ENCODE results near the gene KRTAP17-1.

Gene KRTAP17-1

DNA sequence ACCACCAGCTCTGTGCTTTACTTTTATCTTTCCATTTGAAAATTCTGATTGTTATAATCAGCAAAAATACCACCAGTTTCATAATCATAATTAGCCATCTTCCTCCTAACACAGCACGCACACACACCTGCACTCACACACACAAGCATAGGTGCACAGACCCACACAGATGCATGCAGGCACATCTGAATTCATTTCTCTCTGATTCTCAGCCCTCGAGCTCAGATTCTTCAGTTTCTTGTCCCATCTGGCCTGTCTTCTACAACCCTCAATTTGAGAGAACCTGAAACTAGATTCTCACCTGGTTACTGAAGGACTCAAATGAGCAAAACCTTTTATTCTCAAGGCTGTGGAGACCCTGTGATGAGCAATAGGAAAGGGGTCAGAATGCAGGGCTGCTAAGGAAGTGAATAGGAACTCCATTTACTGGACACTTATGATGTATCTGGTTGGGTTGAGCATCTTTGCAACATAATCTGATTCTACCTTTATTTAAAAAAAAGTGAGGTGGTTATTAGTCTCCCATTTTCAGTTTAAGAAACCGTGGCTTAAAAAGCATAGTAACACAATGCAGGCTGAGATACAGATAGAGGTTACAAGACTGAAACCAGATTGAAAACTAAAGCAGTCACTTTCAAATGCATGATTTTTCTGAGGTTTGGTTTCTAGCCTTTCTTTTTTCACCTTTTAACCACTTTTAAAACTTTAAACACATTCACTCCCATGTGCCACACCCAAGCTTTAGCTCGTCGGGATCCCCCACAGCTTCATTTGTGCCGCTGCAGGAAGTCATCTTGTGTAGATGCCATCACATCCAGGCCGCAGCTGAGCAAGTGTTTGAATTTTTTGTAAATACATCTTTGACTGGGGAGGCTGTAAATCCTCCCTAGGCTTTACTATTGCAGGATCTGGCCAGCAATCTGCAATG lies 25.7 kb upstream of the KRTAP17-1 start:
- Histone ChIP-seq H3K4me1 (ENCODE audit: insufficient read depth, low read length) (no peaks in the 10 kb centered on the region), H3K36me3 (ENCODE audit: insufficient read depth, low read depth, low read length) (no peaks in the 10 kb centered on the region), H3K9ac (ENCODE audit: low read depth, low read length) (no peak overlapping the region), H3K27ac (ENCODE audit: low read length) (no peak overlapping the region), H3K4me3 (ENCODE audit: low read length) (no peak overlapping the region), H3K27me3 (ENCODE audit: insufficient read depth, low read length) (no peaks in the 10 kb centered on the region), H3K9me3 (ENCODE audit: insufficient read depth, low read depth, low read length) (peaks cover 10% of the 10 kb centered on the region; the same call in 1 of the 2 replicates)

DNA sequence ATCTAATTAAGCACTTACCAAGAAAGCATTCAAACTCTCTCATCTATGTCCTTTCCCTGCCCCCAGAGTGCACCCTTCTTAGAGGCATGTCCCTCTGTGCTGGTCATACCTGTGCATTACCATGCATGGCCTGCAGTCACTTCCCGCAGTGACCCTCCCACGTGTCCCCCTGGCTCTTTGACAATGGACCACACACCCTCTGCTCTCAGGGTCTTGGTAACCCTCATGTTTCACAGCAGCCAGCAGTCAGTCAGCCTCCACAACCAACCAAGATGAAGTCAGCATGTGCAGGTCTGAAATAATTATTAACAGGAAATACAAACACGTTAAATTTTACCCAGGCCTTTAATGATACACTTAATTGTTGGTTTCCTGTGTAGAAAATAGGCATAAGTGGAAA lies 25.0 kb upstream of the KRTAP17-1 start:
- Histone ChIP-seq H3K27ac (ENCODE audit: low read length) (no peak overlapping the region), H3K27me3 (ENCODE audit: insufficient read depth, low read length) (no peaks in the 10 kb centered on the region), H3K4me3 (ENCODE audit: low read length) (no peak overlapping the region), H3K9ac (ENCODE audit: low read depth, low read length) (no peak overlapping the region), H3K9me3 (ENCODE audit: insufficient read depth, low read depth, low read length) (peaks cover 10% of the 10 kb centered on the region; the same call in 1 of the 2 replicates), H3K4me1 (ENCODE audit: insufficient read depth, low read length) (no peaks in the 10 kb centered on the region), H3K36me3 (ENCODE audit: insufficient read depth, low read depth, low read length) (no peaks in the 10 kb centered on the region)

DNA sequence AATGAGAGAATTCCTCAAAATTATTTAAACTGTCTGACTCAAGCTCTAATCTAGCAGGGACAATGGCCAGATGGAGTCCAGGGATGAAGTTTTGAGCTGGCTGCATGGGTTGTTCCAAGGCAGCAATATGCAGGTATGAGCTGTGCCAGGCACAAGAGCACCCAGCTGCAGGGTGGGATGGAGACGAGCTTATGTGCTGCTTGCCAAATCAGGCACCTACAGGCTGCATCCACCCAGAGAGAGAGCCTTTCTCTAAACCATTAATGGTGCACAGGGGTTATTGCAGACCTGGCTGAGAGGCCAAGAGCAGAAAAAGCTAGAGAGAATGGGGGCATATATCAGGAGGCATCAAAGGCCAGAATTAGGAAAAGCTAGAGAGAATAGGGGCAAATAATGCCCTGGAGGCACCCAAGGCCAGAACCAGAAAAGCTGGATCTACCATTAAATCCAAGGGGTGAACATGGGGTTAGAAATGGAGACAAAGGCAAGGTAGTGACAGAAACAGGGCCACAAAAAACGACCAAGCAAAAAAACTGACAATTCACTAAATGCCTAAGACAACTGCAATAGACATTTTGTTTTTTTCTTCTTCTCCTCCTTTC lies 24.2 kb upstream of the KRTAP17-1 start:
- H3K27ac ChIP-seq (ENCODE audit: low read length) = no peak overlapping the region
- H3K36me3 ChIP-seq (ENCODE audit: insufficient read depth, low read depth, low read length) = no peaks in the 10 kb centered on the region
- no peaks in the 10 kb centered on the region for H3K27me3 ChIP-seq (ENCODE audit: insufficient read depth, low read length)
- no peak overlapping the region for H3K4me3 ChIP-seq (ENCODE audit: low read length)
- H3K4me1 ChIP-seq (ENCODE audit: insufficient read depth, low read length) = no peaks in the 10 kb centered on the region
- peaks cover 10% of the 10 kb centered on the region; the same call in 1 of the 2 replicates for H3K9me3 ChIP-seq (ENCODE audit: insufficient read depth, low read depth, low read length)
- no peak overlapping the region for H3K9ac ChIP-seq (ENCODE audit: low read depth, low read length)

DNA sequence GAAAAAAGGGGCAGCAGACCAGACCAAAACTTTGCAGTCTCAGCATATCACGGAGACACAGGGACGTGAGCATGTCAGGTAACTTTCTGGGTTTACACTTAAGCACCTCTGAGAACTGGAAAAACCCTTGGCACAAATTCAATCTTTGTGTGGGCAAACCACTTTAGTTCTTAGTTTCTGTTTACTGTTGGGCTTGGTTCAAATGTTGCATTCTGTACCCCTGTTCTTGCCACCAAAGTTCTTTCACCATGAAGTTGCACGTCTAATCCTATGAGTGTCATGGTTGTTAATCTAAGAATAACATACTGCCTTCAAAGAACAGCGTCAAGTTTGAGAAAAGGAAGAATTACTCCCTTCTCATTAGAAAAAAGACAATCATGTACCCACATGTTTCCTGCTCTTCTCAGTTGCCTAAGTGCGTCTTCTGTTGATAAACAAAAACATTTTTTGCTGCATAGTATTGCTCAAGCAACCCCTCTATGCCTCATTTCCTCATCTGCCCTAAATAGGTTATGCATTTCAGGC lies 23.5 kb upstream of the KRTAP17-1 start:
- no peaks in the 10 kb centered on the region for H3K36me3 ChIP-seq (ENCODE audit: insufficient read depth, low read depth, low read length)
- H3K27me3 ChIP-seq (ENCODE audit: insufficient read depth, low read length) = no peaks in the 10 kb centered on the region
- no peak overlapping the region for H3K4me3 ChIP-seq (ENCODE audit: low read length)
- no peak overlapping the region for H3K9ac ChIP-seq (ENCODE audit: low read depth, low read length)
- H3K27ac ChIP-seq (ENCODE audit: low read length) = no peak overlapping the region
- H3K9me3 ChIP-seq (ENCODE audit: insufficient read depth, low read depth, low read length) = peaks cover 10% of the 10 kb centered on the region; the same call in 1 of the 2 replicates
- H3K4me1 ChIP-seq (ENCODE audit: insufficient read depth, low read length) = no peaks in the 10 kb centered on the region

DNA sequence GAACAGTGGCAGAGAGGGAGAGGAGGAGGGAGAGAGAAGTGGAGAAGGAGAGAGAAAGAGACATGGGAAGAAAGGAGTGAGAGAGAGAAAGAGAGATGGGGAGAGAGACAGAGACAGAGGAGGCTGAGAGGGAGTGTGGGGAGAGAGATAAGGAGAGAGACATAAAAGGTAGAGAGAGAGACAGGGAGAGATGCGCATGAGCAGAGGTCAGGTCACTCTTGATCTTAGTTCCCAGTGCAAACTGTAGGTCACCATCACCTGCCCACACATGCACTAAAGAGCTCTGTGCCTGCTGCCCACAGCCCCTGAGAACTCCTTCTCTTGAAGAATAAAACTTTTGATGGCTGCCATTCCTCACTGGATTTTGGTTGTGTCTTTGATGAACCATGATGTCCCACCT lies 20.2 kb upstream of the KRTAP17-1 start:
- H3K27ac ChIP-seq (ENCODE audit: low read length) = no peak overlapping the region
- no peak overlapping the region for H3K9ac ChIP-seq (ENCODE audit: low read depth, low read length)
- no peaks in the 10 kb centered on the region for H3K9me3 ChIP-seq (ENCODE audit: insufficient read depth, low read depth, low read length)
- H3K4me3 ChIP-seq (ENCODE audit: low read length) = no peak overlapping the region
- H3K27me3 ChIP-seq (ENCODE audit: insufficient read depth, low read length) = no peaks in the 10 kb centered on the region
- no peaks in the 10 kb centered on the region for H3K4me1 ChIP-seq (ENCODE audit: insufficient read depth, low read length)
- H3K36me3 ChIP-seq (ENCODE audit: insufficient read depth, low read depth, low read length) = no peaks in the 10 kb centered on the region

DNA sequence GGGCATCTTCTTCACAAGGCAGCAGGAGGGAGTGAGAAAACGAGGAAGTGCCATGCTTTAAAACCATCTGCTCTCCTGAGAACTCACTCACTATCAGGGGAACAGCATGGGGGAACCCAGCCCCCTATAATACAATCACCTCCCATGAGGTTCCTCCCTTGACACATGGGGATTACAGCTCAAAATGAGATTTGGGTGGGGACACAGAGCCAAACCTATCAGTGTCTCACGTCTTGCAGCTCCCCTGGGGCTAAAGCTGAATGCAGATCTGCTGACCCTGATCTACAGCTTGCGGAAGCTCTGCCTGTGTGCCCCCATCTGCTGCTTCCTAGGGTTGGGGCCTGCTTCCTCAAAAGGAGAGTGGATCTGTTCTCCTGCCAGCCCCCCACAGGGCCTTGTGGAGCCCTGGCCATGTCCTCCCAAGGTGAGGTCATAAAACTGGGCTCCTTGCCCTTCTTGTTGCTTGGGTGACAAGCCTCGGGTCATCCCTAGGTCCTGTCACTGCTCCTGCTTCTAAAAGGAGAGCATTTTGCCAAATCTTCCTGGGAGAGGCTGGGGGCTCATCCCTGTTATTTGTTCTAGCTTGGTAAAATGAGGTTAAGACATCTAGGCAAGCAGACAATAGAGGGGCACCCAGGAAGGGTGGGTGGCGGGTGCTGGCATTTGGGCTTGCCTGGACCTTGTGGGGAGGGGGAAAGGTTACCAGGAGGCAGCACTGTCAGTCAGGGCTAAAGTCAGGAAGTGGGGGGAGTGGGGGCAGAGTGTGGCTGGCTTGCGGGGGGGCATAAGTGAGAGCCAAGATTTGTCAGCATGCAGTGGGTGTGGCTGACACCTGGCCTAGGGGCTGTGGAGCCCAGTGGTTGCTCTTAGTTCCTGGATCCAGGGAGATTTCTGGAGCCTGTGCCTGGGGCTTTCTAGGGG lies 19.1 kb upstream of the KRTAP17-1 start:
- Histone ChIP-seq H3K36me3 (ENCODE audit: insufficient read depth, low read depth, low read length) (no peaks in the 10 kb centered on the region), H3K4me1 (ENCODE audit: insufficient read depth, low read length) (no peaks in the 10 kb centered on the region), H3K9ac (ENCODE audit: low read depth, low read length) (no peak overlapping the region), H3K27me3 (ENCODE audit: insufficient read depth, low read length) (no peaks in the 10 kb centered on the region), H3K9me3 (ENCODE audit: insufficient read depth, low read depth, low read length) (no peaks in the 10 kb centered on the region), H3K4me3 (ENCODE audit: low read length) (no peak overlapping the region), H3K27ac (ENCODE audit: low read length) (no peak overlapping the region)

DNA sequence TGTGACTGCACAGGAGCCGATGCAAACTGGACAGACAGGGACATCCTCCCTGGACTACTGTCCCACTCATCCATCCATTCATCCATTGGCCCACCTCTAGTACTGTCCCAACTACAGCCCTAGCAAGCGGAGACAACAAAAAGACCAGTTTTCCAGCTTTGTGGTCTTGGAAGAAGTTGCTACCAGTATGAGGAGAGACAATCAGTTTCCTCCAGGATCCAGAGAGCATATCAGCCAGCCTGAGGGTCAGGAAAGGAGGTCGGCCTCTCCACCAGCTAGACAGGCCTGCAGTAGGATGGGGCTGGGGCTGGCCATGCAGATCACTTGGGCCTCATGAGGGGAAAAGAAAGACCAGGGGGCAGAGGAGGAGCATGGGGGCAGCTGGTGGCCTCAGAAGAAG lies 18.3 kb upstream of the KRTAP17-1 start:
- Histone ChIP-seq H3K9ac (ENCODE audit: low read depth, low read length) (no peak overlapping the region), H3K27ac (ENCODE audit: low read length) (no peak overlapping the region), H3K36me3 (ENCODE audit: insufficient read depth, low read depth, low read length) (no peaks in the 10 kb centered on the region), H3K9me3 (ENCODE audit: insufficient read depth, low read depth, low read length) (no peaks in the 10 kb centered on the region), H3K27me3 (ENCODE audit: insufficient read depth, low read length) (no peaks in the 10 kb centered on the region), H3K4me1 (ENCODE audit: insufficient read depth, low read length) (no peaks in the 10 kb centered on the region), H3K4me3 (ENCODE audit: low read length) (no peak overlapping the region)

DNA sequence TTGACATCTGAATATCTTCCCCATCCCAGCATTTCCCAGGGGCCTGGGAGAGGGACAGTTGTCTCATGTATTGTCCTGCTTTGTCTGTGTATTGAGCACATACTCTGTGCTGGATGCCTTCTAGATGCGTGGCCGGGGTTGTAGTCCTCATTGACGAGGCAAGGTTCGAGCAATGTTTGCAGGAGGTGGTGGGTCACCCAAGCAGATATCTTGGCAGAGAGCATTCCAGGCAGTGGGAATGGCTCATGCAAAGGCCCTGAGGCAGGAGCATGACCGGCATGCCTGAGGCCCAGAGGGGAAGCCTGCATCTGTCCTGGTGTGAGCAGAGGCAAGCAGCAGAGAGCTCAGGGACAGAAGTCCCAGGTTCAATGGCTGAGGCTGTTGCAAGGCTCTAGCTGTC lies 17.6 kb upstream of the KRTAP17-1 start:
- H3K36me3 ChIP-seq (ENCODE audit: insufficient read depth, low read depth, low read length) = no peaks in the 10 kb centered on the region
- no peak overlapping the region for H3K4me3 ChIP-seq (ENCODE audit: low read length)
- H3K27me3 ChIP-seq (ENCODE audit: insufficient read depth, low read length) = no peaks in the 10 kb centered on the region
- H3K4me1 ChIP-seq (ENCODE audit: insufficient read depth, low read length) = no peaks in the 10 kb centered on the region
- H3K27ac ChIP-seq (ENCODE audit: low read length) = no peak overlapping the region
- H3K9me3 ChIP-seq (ENCODE audit: insufficient read depth, low read depth, low read length) = no peaks in the 10 kb centered on the region
- no peak overlapping the region for H3K9ac ChIP-seq (ENCODE audit: low read depth, low read length)

DNA sequence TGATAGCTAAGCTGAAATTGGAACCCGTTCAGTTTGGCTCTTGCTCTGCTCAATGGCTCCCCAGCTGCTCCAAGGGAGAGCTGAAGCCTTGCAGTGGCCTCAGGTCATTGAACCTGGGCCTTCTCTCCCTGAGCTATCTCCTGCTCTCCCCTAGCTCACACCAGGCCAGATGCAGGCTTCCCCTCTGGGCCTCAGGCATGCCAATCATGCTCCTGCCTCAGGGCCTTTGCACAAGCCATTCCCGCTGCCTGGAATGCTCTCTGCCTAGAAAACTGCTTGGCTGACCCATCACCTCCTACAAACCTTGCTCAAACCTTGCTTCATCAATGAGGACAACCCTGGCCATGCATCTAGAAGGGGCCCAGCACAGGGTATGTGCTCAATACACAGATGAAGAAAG lies 16.7 kb upstream of the KRTAP17-1 start:
- Histone ChIP-seq H3K9me3 (ENCODE audit: insufficient read depth, low read depth, low read length) (no peaks in the 10 kb centered on the region), H3K27ac (ENCODE audit: low read length) (no peak overlapping the region)

DNA sequence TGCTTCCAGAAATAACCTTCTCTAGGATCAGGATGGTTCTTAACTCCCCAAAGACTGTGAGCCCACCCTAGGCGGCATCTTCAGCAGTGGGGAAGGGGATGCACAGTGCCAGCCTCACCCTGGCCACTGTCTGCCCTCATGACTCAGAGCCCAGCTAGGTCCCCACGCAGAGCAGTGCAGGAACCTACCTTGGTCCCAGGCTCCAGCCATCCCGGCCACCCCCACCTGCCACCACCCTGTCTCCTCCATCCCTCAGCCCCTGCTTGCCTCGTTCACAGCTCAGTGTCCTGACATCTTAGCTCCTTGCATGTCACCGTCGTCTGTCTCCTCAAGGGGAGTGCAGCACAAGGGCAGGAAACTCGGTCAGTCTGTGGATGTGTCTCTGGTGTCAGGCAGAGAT lies 16.1 kb upstream of the KRTAP17-1 start:
- Histone ChIP-seq H3K27me3 (ENCODE audit: insufficient read depth, low read length) (no peaks in the 10 kb centered on the region), H3K9me3 (ENCODE audit: insufficient read depth, low read depth, low read length) (no peaks in the 10 kb centered on the region), H3K4me1 (ENCODE audit: insufficient read depth, low read length) (no peaks in the 10 kb centered on the region), H3K4me3 (ENCODE audit: low read length) (no peak overlapping the region), H3K27ac (ENCODE audit: low read length) (no peak overlapping the region), H3K9ac (ENCODE audit: low read depth, low read length) (no peak overlapping the region), H3K36me3 (ENCODE audit: insufficient read depth, low read depth, low read length) (no peaks in the 10 kb centered on the region)

More for the DNA sequence above, 16.7 kb upstream of the KRTAP17-1 start:
- Histone ChIP-seq H3K27me3 (ENCODE audit: insufficient read depth, low read length) (no peaks in the 10 kb centered on the region), H3K9ac (ENCODE audit: low read depth, low read length) (no peak overlapping the region), H3K36me3 (ENCODE audit: insufficient read depth, low read depth, low read length) (no peaks in the 10 kb centered on the region), H3K4me1 (ENCODE audit: insufficient read depth, low read length) (no peaks in the 10 kb centered on the region), H3K4me3 (ENCODE audit: low read length) (no peak overlapping the region)

DNA sequence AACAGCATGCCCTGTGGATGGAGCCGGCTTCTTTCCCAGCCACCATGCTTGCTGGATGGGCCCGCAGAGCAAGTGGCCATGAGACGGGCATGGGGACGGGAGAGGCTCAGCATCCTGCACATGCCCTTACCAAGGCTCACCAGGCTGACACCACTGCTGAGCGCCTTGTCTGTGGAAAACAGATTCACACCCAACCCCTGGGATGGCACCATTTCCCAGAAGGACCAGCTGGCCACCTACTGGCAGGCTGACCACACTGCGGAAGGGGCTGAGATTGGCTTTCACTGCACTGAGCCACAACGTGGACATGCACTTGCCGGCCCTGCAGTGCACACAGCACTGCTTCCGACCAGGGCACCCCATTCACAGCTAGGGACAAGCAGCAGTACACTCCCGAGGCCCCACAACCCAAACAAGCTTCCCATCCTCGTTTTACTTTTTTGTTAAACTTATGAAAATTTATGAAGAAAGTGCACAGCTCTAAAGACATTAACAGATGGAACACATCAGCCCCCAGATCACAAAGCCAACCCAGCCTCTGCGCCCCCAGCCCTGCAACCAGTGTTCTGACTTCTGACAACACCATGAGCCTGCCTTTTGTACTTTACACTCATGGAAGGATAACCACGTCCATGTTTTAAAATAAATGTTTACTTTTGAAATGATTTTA lies 13.9 kb upstream of the KRTAP17-1 start:
- Histone ChIP-seq H3K27ac (ENCODE audit: low read length) (no peak overlapping the region), H3K4me1 (ENCODE audit: insufficient read depth, low read length) (no peaks in the 10 kb centered on the region), H3K36me3 (ENCODE audit: insufficient read depth, low read depth, low read length) (no peaks in the 10 kb centered on the region), H3K4me3 (ENCODE audit: low read length) (no peak overlapping the region), H3K9ac (ENCODE audit: low read depth, low read length) (no peak overlapping the region), H3K27me3 (ENCODE audit: insufficient read depth, low read length) (no peaks in the 10 kb centered on the region), H3K9me3 (ENCODE audit: insufficient read depth, low read depth, low read length) (no peaks in the 10 kb centered on the region)
